GM23338 (cell line): ENCODE measurements around the gene PLOD2. TPM values are rescaled to one million over a fixed set of nuclear protein-coding genes. Genes with fewer than 3 reads are reported as not detected.

Source experiments
- ATAC-seq: fragments of 200-7000 bp; cut with Tn5 transposase; 3 replicates; pipeline ENCODE4 v1.9.1; 2020
- DNase-seq: peaks from one replicate; pipeline ENCODE4 v3.0.0-alpha.2; 2015; ENCODE audit warnings: low spot score
- H2AFZ ChIP-seq: fragments of 200-600 bp; sonication (generic); 2 replicates; pipeline ENCODE4 v1.8.0; 2016; ENCODE audit warnings: antibody characterized with exemption, mild to moderate bottlenecking, moderate library complexity
- H3F3A ChIP-seq: fragments of 200-600 bp; sonication (generic); replicated peaks from 2 replicates; pipeline ENCODE4 v1.8.0; 2017; ENCODE audit warnings: antibody characterized with exemption, mixed run types, low read depth
- H3K27ac ChIP-seq: fragments of 200-600 bp; sonication (generic); 2 replicates; pipeline ENCODE4 v1.6.1; 2016; ENCODE audit warnings: low read depth
- H3K27me3 ChIP-seq: fragments of 200-600 bp; sonication (generic); 2 replicates; pipeline ENCODE4 v1.8.0; 2016; ENCODE audit warnings: mild to moderate bottlenecking, mixed run types, moderate library complexity; ENCODE audit not compliant: insufficient read depth
- H3K36me3 ChIP-seq: fragments of 200-600 bp; sonication (generic); 2 replicates; pipeline ENCODE4 v1.8.0; 2016; ENCODE audit warnings: mild to moderate bottlenecking; ENCODE audit not compliant: insufficient read depth
- H3K4me1 ChIP-seq: fragments of 200-600 bp; sonication (generic); 2 replicates; pipeline ENCODE4 v1.8.0; 2016; ENCODE audit warnings: mild to moderate bottlenecking, moderate library complexity; ENCODE audit not compliant: insufficient read depth
- H3K4me2 ChIP-seq: fragments of 200-600 bp; sonication (generic); 2 replicates; pipeline ENCODE4 v1.7.1; 2017; ENCODE audit warnings: mixed run types
- H3K4me3 ChIP-seq: fragments of 200-600 bp; sonication (generic); 2 replicates; pipeline ENCODE4 v1.6.1; 2016; ENCODE audit warnings: mixed run types
- H3K79me2 ChIP-seq: fragments of 200-600 bp; sonication (generic); replicated peaks from 2 replicates; pipeline ENCODE4 v1.8.0; 2017; ENCODE audit warnings: mild to moderate bottlenecking; ENCODE audit not compliant: insufficient read depth
- H3K9me2 ChIP-seq: fragments of 200-600 bp; sonication (generic); 2 replicates; pipeline ENCODE4 v1.8.0; 2017; ENCODE audit not compliant: insufficient read depth
- H4K20me1 ChIP-seq: fragments of 200-600 bp; sonication (generic); replicated peaks from 2 replicates; pipeline ENCODE4 v1.8.0; 2017; ENCODE audit warnings: mild to moderate bottlenecking; ENCODE audit not compliant: insufficient read depth
- H3K27ac Mint-ChIP-seq: 2 replicates; pipeline ENCODE4 v1.8.0; 2020; ENCODE audit warnings: inconsistent platforms, mild to moderate bottlenecking, moderate library complexity, mixed read lengths
- H3K27me3 Mint-ChIP-seq: 3 replicates; pipeline ENCODE4 v1.8.0; 2022; ENCODE audit warnings: low read depth, mild to moderate bottlenecking, moderate library complexity, mixed read lengths, inconsistent platforms; ENCODE audit not compliant: insufficient read depth, poor library complexity
- H3K36me3 Mint-ChIP-seq: 3 replicates; pipeline ENCODE4 v1.8.0; 2021; ENCODE audit warnings: low read depth, mild to moderate bottlenecking, inconsistent platforms, moderate library complexity, mixed read lengths
- H3K4me1 Mint-ChIP-seq: 3 replicates; pipeline ENCODE4 v1.8.0; 2020; ENCODE audit warnings: mild to moderate bottlenecking, inconsistent platforms, mixed read lengths
- H3K4me3 Mint-ChIP-seq: 3 replicates; pipeline ENCODE4 v1.8.0; 2021; ENCODE audit warnings: moderate library complexity, mild to moderate bottlenecking, inconsistent platforms, mixed read lengths
- H3K9me3 Mint-ChIP-seq: 3 replicates; pipeline ENCODE4 v1.8.0; 2020; ENCODE audit warnings: moderate library complexity, mild to moderate bottlenecking, inconsistent platforms, mixed read lengths
- CREB1 ChIP-seq: fragments of 250-450 bp; sonication (Bioruptor Pico); IDR thresholded peaks from 2 replicates; pipeline ENCODE4 v1.5.0; 2020; ENCODE audit warnings: low read depth, mild to moderate bottlenecking, moderate library complexity
- NANOG ChIP-seq: IDR thresholded peaks from 2 replicates; pipeline ENCODE4 v1.6.1; 2016; ENCODE audit warnings: antibody characterized with exemption, borderline replicate concordance
- polyA plus RNA-seq: library from polyadenylated mRNA; unstranded; fragments of >200 nt; fragmentation: Nextera tagmentation; extraction: Ambion mirVana; gene quantifications from 2 replicates; pipeline ENCODE4 v1.2.1, GENCODE V29; 2016
- total RNA-seq: library from RNA; depleted of rRNA; stranded (reverse); fragments of >200 nt; shearing (Covaris generic); gene quantifications from 2 replicates; pipeline ENCODE4 v1.2.3, GENCODE V29; 2014
- TF ChIP-seq, protein P1 (sequence below): fragments of 250-450 bp; sonication (Bioruptor Pico); IDR thresholded peaks from 2 replicates; pipeline ENCODE4 v1.5.0; 2020; ENCODE audit warnings: mild to moderate bottlenecking, moderate library complexity
- TF ChIP-seq, protein P2 (sequence below), 2 experiments: fragments of 200-600 bp in 1 of 2; sonication (generic) in 1 of 2; conservative IDR thresholded peaks; 2 replicates each; pipeline versions ENCODE4 v1.5.1 to v1.6.1; 2016 to 2017; ENCODE audit warnings: antibody characterized with exemption in 2 of 2, low read depth in 2 of 2, mild to moderate bottlenecking in 2 of 2, moderate library complexity in 1 of 2
- TF ChIP-seq, protein P3 (sequence below): IDR thresholded peaks from one replicate; pipeline ENCODE4 v1.6.1; 2018; ENCODE audit warnings: antibody characterized with exemption; ENCODE audit not compliant: unreplicated experiment

Gene PLOD2
- total and polyA plus RNA-seq, 2 experiments from 2014 or later: 26.7 to 30.5 TPM

DNA sequence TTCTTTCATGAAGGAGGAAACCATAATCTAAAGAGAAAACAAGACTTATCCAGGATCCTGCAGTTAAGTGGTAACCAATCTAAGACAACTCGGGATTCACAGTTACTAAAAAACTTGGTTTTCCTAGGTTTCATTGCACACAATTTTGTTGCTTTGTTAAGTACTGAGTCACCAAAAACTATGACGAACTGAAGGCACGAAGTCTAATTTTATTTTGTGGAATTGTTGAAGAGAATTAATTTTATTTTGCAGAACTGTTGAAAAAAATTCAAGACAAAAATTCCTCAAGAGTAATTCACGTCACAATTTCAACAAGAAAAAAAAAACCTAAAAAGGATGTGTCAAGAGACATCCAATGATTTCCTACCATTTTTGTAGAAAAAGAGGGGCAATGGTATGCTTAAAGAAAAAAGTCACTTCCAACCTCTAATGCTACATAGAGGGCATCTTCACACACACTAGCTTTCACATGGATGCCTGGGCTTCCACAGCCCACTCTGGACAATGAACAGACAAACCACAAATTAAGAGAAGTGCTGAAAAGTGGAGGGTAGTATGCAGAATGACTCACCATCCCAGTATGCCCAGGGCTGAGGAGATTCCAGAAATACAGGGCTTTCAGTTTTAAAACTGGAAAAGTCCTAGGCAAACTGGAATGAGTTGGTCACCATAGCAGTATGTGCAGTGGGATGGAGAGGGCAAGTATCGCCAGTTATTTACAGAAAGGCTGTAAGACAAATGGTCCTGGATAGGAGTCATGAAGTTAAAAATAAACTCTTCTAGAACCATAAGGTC, 29.2 kb downstream of the PLOD2 start (continued):
- TF ChIP-seq, protein P1, sequence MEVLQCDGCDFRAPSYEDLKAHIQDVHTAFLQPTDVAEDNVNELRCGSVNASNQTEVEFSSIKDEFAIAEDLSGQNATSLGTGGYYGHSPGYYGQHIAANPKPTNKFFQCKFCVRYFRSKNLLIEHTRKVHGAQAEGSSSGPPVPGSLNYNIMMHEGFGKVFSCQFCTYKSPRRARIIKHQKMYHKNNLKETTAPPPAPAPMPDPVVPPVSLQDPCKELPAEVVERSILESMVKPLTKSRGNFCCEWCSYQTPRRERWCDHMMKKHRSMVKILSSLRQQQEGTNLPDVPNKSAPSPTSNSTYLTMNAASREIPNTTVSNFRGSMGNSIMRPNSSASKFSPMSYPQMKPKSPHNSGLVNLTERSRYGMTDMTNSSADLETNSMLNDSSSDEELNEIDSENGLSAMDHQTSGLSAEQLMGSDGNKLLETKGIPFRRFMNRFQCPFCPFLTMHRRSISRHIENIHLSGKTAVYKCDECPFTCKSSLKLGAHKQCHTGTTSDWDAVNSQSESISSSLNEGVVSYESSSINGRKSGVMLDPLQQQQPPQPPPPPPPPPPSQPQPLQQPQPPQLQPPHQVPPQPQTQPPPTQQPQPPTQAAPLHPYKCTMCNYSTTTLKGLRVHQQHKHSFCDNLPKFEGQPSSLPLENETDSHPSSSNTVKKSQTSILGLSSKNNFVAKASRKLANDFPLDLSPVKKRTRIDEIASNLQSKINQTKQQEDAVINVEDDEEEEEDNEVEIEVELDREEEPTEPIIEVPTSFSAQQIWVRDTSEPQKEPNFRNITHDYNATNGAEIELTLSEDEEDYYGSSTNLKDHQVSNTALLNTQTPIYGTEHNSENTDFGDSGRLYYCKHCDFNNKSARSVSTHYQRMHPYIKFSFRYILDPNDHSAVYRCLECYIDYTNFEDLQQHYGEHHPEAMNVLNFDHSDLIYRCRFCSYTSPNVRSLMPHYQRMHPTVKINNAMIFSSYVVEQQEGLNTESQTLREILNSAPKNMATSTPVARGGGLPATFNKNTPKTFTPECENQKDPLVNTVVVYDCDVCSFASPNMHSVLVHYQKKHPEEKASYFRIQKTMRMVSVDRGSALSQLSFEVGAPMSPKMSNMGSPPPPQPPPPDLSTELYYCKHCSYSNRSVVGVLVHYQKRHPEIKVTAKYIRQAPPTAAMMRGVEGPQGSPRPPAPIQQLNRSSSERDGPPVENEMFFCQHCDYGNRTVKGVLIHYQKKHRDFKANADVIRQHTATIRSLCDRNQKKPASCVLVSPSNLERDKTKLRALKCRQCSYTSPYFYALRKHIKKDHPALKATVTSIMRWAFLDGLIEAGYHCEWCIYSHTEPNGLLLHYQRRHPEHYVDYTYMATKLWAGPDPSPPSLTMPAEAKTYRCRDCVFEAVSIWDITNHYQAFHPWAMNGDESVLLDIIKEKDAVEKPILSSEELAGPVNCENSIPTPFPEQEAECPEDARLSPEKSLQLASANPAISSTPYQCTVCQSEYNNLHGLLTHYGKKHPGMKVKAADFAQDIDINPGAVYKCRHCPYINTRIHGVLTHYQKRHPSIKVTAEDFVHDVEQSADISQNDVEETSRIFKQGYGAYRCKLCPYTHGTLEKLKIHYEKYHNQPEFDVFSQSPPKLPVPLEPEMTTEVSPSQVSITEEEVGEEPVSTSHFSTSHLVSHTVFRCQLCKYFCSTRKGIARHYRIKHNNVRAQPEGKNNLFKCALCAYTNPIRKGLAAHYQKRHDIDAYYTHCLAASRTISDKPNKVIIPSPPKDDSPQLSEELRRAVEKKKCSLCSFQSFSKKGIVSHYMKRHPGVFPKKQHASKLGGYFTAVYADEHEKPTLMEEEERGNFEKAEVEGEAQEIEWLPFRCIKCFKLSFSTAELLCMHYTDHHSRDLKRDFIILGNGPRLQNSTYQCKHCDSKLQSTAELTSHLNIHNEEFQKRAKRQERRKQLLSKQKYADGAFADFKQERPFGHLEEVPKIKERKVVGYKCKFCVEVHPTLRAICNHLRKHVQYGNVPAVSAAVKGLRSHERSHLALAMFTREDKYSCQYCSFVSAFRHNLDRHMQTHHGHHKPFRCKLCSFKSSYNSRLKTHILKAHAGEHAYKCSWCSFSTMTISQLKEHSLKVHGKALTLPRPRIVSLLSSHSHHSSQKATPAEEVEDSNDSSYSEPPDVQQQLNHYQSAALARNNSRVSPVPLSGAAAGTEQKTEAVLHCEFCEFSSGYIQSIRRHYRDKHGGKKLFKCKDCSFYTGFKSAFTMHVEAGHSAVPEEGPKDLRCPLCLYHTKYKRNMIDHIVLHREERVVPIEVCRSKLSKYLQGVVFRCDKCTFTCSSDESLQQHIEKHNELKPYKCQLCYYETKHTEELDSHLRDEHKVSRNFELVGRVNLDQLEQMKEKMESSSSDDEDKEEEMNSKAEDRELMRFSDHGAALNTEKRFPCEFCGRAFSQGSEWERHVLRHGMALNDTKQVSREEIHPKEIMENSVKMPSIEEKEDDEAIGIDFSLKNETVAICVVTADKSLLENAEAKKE (CRISPR knock-in tag): no peak
- TF ChIP-seq NANOG: no peak
- TF ChIP-seq, protein P2, sequence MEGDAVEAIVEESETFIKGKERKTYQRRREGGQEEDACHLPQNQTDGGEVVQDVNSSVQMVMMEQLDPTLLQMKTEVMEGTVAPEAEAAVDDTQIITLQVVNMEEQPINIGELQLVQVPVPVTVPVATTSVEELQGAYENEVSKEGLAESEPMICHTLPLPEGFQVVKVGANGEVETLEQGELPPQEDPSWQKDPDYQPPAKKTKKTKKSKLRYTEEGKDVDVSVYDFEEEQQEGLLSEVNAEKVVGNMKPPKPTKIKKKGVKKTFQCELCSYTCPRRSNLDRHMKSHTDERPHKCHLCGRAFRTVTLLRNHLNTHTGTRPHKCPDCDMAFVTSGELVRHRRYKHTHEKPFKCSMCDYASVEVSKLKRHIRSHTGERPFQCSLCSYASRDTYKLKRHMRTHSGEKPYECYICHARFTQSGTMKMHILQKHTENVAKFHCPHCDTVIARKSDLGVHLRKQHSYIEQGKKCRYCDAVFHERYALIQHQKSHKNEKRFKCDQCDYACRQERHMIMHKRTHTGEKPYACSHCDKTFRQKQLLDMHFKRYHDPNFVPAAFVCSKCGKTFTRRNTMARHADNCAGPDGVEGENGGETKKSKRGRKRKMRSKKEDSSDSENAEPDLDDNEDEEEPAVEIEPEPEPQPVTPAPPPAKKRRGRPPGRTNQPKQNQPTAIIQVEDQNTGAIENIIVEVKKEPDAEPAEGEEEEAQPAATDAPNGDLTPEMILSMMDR (conservative IDR thresholded peaks at IDR 0.05; ENCODE audit: low read depth in 2 of 2): no peak

DNA sequence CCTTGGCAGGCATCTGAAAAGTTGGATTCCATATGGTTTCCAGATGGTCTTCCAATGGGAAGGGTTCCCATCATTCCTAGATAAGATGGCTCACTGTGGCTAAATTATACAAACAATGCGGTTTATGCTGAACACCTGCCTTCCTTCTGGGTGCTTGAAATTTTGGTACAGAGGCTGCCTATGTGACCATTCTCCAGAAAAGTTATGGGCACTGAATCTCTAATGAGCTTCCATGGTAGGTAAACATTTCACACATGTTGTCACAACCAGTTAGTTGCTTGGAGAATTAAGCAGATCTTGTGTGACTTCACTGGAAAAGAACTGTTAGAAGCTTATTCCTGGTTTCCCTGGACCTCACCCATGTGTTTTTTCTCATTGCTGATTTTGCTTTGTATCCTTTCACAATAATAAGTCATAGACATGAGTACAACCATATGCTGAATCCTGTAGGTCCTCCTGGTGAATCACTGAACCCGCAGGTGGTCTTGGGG, 30.1 kb downstream of the PLOD2 start:
- Histone ChIP-seq H3K9me2 (no peaks in the 10 kb centered on the region), H3K36me3 (no peaks in the 10 kb centered on the region), H4K20me1 (no peaks in the 10 kb centered on the region), H3K27me3 (no peaks in the 10 kb centered on the region), H3K4me1 (peaks cover 22% of the 10 kb centered on the region), H3K4me3 (no peak overlapping the region), H3K4me2 (no peak overlapping the region), H3K27ac (no peak overlapping the region), H3K79me2 (peaks cover 58% of the 10 kb centered on the region), H3F3A (no peaks in the 10 kb centered on the region), H2AFZ (no peak overlapping the region)
- DNase-seq: no peak
- ATAC-seq: no peak
- no peaks in the 10 kb centered on the region for H3K27me3 Mint-ChIP-seq
- H3K27ac Mint-ChIP-seq: no peak overlapping the region
- no peak overlapping the region for H3K4me3 Mint-ChIP-seq
- H3K4me1 Mint-ChIP-seq: peaks cover 20% of the 10 kb centered on the region
- H3K36me3 Mint-ChIP-seq: peaks cover 2% of the 10 kb centered on the region; the same call in 2 of the 3 replicates
- TF ChIP-seq NANOG (no peak), CREB1 (CRISPR knock-in tag) (no peak)
- TF ChIP-seq, protein P3, sequence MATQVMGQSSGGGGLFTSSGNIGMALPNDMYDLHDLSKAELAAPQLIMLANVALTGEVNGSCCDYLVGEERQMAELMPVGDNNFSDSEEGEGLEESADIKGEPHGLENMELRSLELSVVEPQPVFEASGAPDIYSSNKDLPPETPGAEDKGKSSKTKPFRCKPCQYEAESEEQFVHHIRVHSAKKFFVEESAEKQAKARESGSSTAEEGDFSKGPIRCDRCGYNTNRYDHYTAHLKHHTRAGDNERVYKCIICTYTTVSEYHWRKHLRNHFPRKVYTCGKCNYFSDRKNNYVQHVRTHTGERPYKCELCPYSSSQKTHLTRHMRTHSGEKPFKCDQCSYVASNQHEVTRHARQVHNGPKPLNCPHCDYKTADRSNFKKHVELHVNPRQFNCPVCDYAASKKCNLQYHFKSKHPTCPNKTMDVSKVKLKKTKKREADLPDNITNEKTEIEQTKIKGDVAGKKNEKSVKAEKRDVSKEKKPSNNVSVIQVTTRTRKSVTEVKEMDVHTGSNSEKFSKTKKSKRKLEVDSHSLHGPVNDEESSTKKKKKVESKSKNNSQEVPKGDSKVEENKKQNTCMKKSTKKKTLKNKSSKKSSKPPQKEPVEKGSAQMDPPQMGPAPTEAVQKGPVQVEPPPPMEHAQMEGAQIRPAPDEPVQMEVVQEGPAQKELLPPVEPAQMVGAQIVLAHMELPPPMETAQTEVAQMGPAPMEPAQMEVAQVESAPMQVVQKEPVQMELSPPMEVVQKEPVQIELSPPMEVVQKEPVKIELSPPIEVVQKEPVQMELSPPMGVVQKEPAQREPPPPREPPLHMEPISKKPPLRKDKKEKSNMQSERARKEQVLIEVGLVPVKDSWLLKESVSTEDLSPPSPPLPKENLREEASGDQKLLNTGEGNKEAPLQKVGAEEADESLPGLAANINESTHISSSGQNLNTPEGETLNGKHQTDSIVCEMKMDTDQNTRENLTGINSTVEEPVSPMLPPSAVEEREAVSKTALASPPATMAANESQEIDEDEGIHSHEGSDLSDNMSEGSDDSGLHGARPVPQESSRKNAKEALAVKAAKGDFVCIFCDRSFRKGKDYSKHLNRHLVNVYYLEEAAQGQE: no peak
- TF ChIP-seq, protein P2 (conservative IDR thresholded peaks at IDR 0.05; ENCODE audit: low read depth in 2 of 2): no peak
- no peaks in the 10 kb centered on the region; the same call in 2 of the 3 replicates for H3K9me3 Mint-ChIP-seq
